AG09309 (cell line): ENCODE data around the gene KIAA1671.

Experiments
- DNase-seq: peaks from one replicate; pipeline ENCODE4 v3.0.0-alpha.2; 2010; ENCODE audit warnings: low read depth
- H3K4me3 ChIP-seq: 2 replicates; pipeline ENCODE4 v1.5.1; 2011; ENCODE audit warnings: mild to moderate bottlenecking, low read depth, low read length, moderate library complexity; ENCODE audit not compliant: control insufficient read depth
- CTCF ChIP-seq: IDR thresholded peaks from 2 replicates; pipeline ENCODE4 v1.5.1; 2011; ENCODE audit warnings: mild to moderate bottlenecking, low read depth, low read length, inconsistent platforms; ENCODE audit not compliant: insufficient read depth, control insufficient read depth; ENCODE audit errors: missing control alignments

KIAA1671 gene

GRCh38 chr22:24928322-24928721, 24.2 kb upstream of the KIAA1671 start:
- DNase-seq, result no peak
- no peak for TF ChIP-seq CTCF
- no peak overlapping the region for H3K4me3 ChIP-seq

- H3K4me3 ChIP-seq, result no peak overlapping the region
- TF ChIP-seq CTCF, result no peak
- DNase-seq, result no peak
Observed at GRCh38 chr22:24930678-24931077, 21.8 kb upstream of the KIAA1671 start.

- no peak overlapping the region for H3K4me3 ChIP-seq
- no peak for TF ChIP-seq CTCF
- no peak for DNase-seq
Observed at GRCh38 chr22:24935771-24936483, 16.6 kb upstream of the KIAA1671 start.

- peak; percentile 10 for TF ChIP-seq CTCF
- no peak overlapping the region for H3K4me3 ChIP-seq
- no peak for DNase-seq
Observed at GRCh38 chr22:24937114-24937513, 15.4 kb upstream of the KIAA1671 start.

- H3K4me3 ChIP-seq, result no peak overlapping the region
- peak; percentile 53 for TF ChIP-seq CTCF
- DNase-seq, result no peak
Observed at GRCh38 chr22:24938741-24939341, 13.7 kb upstream of the KIAA1671 start.

- DNase-seq, result no peak
- no peak overlapping the region for H3K4me3 ChIP-seq
- TF ChIP-seq CTCF, result no peak
Observed at GRCh38 chr22:24942301-24942700, 10.2 kb upstream of the KIAA1671 start.
